HG03457 (cell line): ENCODE measurements around the gene TMEM170B.

ENCODE experiments used
- ATAC-seq: cut with Tn5 transposase; IDR thresholded peaks from one replicate; pipeline ENCODE4 v1.9.1; 2021; ENCODE audit warnings: moderate number of reproducible peaks; ENCODE audit not compliant: unreplicated experiment

Gene TMEM170B

GRCh38 chr6:11613858-11614257 lies 76.3 kb downstream of the TMEM170B start:
- no peak for ATAC-seq

- no peak for ATAC-seq
These were observed 77.1 kb downstream of the TMEM170B start for GRCh38 chr6:11614534-11615213.

- ATAC-seq, result no peak
These were observed 77.7 kb downstream of the TMEM170B start for GRCh38 chr6:11615214-11615602.

- ATAC-seq, result no peak
These were observed 78.7 kb downstream of the TMEM170B start for GRCh38 chr6:11616200-11616611.

- ATAC-seq, result no peak
These were observed 81.0 kb downstream of the TMEM170B start for GRCh38 chr6:11618533-11618932.

- ATAC-seq, result no peak
These were observed 83.6 kb downstream of the TMEM170B start for GRCh38 chr6:11621119-11621518.

- no peak for ATAC-seq
These were observed 84.6 kb downstream of the TMEM170B start for GRCh38 chr6:11622156-11622555.

GRCh38 chr6:11623272-11623671 lies 85.7 kb downstream of the TMEM170B start:
- ATAC-seq, result no peak

- no peak for ATAC-seq
These were observed 87.8 kb downstream of the TMEM170B start for GRCh38 chr6:11625302-11625701.

GRCh38 chr6:11626356-11626755 lies 88.8 kb downstream of the TMEM170B start:
- ATAC-seq, result no peak

GRCh38 chr6:11628562-11628961 lies 91.0 kb downstream of the TMEM170B start:
- ATAC-seq, result no peak

GRCh38 chr6:11631008-11631407 lies 93.5 kb downstream of the TMEM170B start:
- no peak for ATAC-seq

GRCh38 chr6:11631539-11631938 lies 94.0 kb downstream of the TMEM170B start:
- no peak for ATAC-seq

GRCh38 chr6:11632231-11632630 lies 94.7 kb downstream of the TMEM170B start:
- no peak for ATAC-seq

GRCh38 chr6:11632795-11633511 lies 95.4 kb downstream of the TMEM170B start:
- ATAC-seq, result no peak
